ENCODE data around the gene ELFN2.

DNA sequence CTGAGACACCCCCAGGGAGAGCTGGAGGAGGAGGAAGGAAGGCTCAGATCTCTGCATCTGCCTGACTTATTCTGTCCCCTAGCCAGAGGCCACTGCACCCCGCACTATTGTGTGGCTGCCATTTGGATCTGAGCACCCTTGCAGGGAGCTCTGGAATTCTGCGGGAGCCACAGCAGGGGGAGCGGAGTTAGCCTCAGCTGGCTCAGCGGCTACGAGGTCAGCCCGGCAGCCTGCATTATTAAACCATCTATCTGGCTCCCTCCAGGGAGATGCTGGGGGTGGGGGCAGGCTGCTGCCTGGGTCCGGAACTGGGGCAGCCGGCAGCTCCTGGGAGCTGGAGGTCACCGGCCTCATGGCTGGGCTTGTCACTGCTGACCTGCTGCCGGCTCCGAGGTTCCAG lies 6.5 kb upstream of the ELFN2 start:
- TF ChIP-seq POLR2A (IDR thresholded peaks at IDR 0.05; ENCODE audit: low read depth, low read length): no peak
- TF ChIP-seq, protein P1, sequence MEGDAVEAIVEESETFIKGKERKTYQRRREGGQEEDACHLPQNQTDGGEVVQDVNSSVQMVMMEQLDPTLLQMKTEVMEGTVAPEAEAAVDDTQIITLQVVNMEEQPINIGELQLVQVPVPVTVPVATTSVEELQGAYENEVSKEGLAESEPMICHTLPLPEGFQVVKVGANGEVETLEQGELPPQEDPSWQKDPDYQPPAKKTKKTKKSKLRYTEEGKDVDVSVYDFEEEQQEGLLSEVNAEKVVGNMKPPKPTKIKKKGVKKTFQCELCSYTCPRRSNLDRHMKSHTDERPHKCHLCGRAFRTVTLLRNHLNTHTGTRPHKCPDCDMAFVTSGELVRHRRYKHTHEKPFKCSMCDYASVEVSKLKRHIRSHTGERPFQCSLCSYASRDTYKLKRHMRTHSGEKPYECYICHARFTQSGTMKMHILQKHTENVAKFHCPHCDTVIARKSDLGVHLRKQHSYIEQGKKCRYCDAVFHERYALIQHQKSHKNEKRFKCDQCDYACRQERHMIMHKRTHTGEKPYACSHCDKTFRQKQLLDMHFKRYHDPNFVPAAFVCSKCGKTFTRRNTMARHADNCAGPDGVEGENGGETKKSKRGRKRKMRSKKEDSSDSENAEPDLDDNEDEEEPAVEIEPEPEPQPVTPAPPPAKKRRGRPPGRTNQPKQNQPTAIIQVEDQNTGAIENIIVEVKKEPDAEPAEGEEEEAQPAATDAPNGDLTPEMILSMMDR (IDR thresholded peaks at IDR 0.05; ENCODE audit: extremely low read depth in 1 of 2, insufficient read depth in 1 of 2, low read depth in 1 of 2, low read length in 2 of 2): no peak
- TF ChIP-seq FOS (IDR thresholded peaks at IDR 0.05; ENCODE audit: borderline replicate concordance, insufficient read depth, low read length): no peak
- TF ChIP-seq MYC (IDR thresholded peaks at IDR 0.05; ENCODE audit: low read depth, low read length): no peak
- no peak for TF ChIP-seq GATA2 (IDR thresholded peaks at IDR 0.05; ENCODE audit: insufficient read depth, insufficient read length, low read depth, low read length)
- TF ChIP-seq POLR2AphosphoS5 (IDR thresholded peaks at IDR 0.05; ENCODE audit: insufficient read depth, low read depth, low read length): no peak

Measured in endothelial cell of umbilical vein (primary cell).